Astrocyte of the spinal cord (primary cell): ENCODE results near the gene APOBEC3B.
"Not testable (repeated sequence)": the region's sequence is repeated elsewhere in the genome, so short reads cannot be mapped to it uniquely, and the experiment has no call there.

Experiments used
- DNase-seq: peaks from one replicate; pipeline ENCODE4 v3.0.0; 2011; ENCODE audit warnings: low read depth, low spot score
- H3K4me3 ChIP-seq: 2 replicates; pipeline ENCODE4 v1.5.1; 2011; ENCODE audit warnings: low read depth, mild to moderate bottlenecking, low read length, moderate library complexity
- CTCF ChIP-seq: IDR thresholded peaks from 2 replicates; pipeline ENCODE4 v1.5.1; 2012; ENCODE audit warnings: low read depth, mild to moderate bottlenecking, low read length, inconsistent platforms
- in situ Hi-C: cut with HindIII; loops from 2 replicates; pipeline ENCODE4 v1.10.0; 2017; ENCODE audit warnings: low sequenced_read_pairs

APOBEC3B gene

GRCh38 chr22:38972558-38972957 is 9.6 kb upstream of the APOBEC3B start:
- in situ Hi-C loops, result no loop called here
- no peak for DNase-seq
- TF ChIP-seq CTCF, result no peak
- H3K4me3 ChIP-seq, result no peak overlapping the region

- in situ Hi-C loops, result no loop called here
- H3K4me3 ChIP-seq, result no peak overlapping the region
- peak; percentile 90 for TF ChIP-seq CTCF
- DNase-seq, result peak; percentile 9
Measured at GRCh38 chr22:38973289-38974169, 8.6 kb upstream of the APOBEC3B start.

- no peak for TF ChIP-seq CTCF
- H3K4me3 ChIP-seq, result no peak overlapping the region
- in situ Hi-C loops, result no loop called here
- DNase-seq, result no peak
Measured at GRCh38 chr22:38974170-38974825, 7.8 kb upstream of the APOBEC3B start.

GRCh38 chr22:38974826-38975175 is 7.3 kb upstream of the APOBEC3B start:
- TF ChIP-seq CTCF, result no peak
- no peak for DNase-seq
- in situ Hi-C loops, result no loop called here
- no peak overlapping the region for H3K4me3 ChIP-seq

GRCh38 chr22:38977289-38977688 is 4.9 kb upstream of the APOBEC3B start:
- in situ Hi-C loops, DNase-seq, H3K4me3 ChIP-seq: not testable (repeated sequence)

- DNase-seq, H3K4me3 ChIP-seq, in situ Hi-C loops: not testable (repeated sequence)
Measured at GRCh38 chr22:38980587-38980986, 1.6 kb upstream of the APOBEC3B start.

- DNase-seq, result peak; percentile 8
- TF ChIP-seq CTCF, result peak; percentile 20
- no peak overlapping the region for H3K4me3 ChIP-seq
- in situ Hi-C loops, result no loop called here
Measured at GRCh38 chr22:38981005-38981991, 849 bp upstream of the APOBEC3B start.
